ENCODE results near the gene JUN.

Gene JUN

DNA sequence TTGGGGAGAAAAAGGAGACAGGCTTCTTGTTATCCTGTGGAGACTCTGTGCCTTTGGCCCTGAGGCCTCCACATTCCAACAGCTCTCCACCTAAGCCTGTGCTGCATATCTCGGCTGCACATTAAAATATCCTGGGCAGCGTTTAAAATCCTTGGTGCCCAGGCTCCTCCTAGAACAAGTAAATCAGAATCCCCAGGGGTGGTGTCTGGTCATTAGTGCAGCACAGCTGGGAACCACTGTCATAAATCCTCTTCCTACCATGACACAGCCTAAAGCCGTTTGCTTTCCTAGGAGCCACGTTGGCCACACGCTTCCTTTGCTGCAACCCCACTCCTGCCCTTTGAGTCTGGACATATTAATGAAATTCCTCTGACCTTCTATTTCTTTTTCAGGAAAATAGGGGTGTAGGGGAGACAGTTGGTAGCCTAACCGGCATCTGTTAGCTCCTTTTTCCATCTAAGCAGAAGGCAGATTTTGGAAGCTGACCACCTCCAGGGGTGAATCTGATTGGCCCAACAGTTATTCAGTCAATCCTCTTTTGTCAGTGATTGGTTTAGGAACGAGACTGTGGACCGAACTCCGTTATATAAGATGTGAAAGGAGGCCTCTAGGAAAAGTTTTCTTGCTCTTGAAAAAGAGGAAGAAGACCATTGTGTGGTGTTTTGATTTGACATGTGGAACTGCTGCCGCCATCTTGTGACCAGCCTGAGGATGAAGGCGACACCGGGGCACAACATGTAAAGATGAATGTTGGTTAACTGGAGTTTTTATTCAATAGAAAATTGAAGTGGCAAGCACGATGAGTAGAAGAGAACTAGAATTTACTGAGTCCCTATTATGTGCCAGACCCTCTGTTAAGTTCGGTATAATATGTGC lies 41.9 kb downstream of the JUN start:
- TF ChIP-seq POLR2AphosphoS5 (IDR thresholded peaks at IDR 0.05; ENCODE audit: low read depth, low read length) (no peak), REST (IDR thresholded peaks at IDR 0.05; ENCODE audit: insufficient read depth in 1 of 2, low read depth in 2 of 2, low read length in 2 of 2) (no peak), FOXP2 (optimal IDR thresholded peaks at IDR 0.05; ENCODE audit: borderline replicate concordance, extremely low read depth, extremely low read length, insufficient read depth) (no peak), SIN3A (IDR thresholded peaks at IDR 0.05; ENCODE audit: borderline replicate concordance, insufficient read depth, low read length) (no peak), TAF1 (IDR thresholded peaks at IDR 0.05; ENCODE audit: borderline replicate concordance, insufficient read depth, low read length) (no peak)

GRCh38 chr1:58739856-58740466 lies 43.9 kb downstream of the JUN start:
- TF ChIP-seq POLR2AphosphoS5 (IDR thresholded peaks at IDR 0.05; ENCODE audit: low read depth, low read length) (no peak), FOXP2 (optimal IDR thresholded peaks at IDR 0.05; ENCODE audit: borderline replicate concordance, extremely low read depth, extremely low read length, insufficient read depth) (no peak), TAF1 (IDR thresholded peaks at IDR 0.05; ENCODE audit: borderline replicate concordance, insufficient read depth, low read length) (no peak), SIN3A (IDR thresholded peaks at IDR 0.05; ENCODE audit: borderline replicate concordance, insufficient read depth, low read length) (no peak), REST (IDR thresholded peaks at IDR 0.05; ENCODE audit: insufficient read depth in 1 of 2, low read depth in 2 of 2, low read length in 2 of 2) (no peak)

GRCh38 chr1:58738876-58739275 lies 45.0 kb downstream of the JUN start:
- no peak for TF ChIP-seq SIN3A (IDR thresholded peaks at IDR 0.05; ENCODE audit: borderline replicate concordance, insufficient read depth, low read length)
- TF ChIP-seq REST (IDR thresholded peaks at IDR 0.05; ENCODE audit: insufficient read depth in 1 of 2, low read depth in 2 of 2, low read length in 2 of 2), result no peak
- TF ChIP-seq FOXP2 (optimal IDR thresholded peaks at IDR 0.05; ENCODE audit: borderline replicate concordance, extremely low read depth, extremely low read length, insufficient read depth), result no peak
- TF ChIP-seq POLR2AphosphoS5 (IDR thresholded peaks at IDR 0.05; ENCODE audit: low read depth, low read length), result no peak
- TF ChIP-seq TAF1 (IDR thresholded peaks at IDR 0.05; ENCODE audit: borderline replicate concordance, insufficient read depth, low read length), result no peak

DNA sequence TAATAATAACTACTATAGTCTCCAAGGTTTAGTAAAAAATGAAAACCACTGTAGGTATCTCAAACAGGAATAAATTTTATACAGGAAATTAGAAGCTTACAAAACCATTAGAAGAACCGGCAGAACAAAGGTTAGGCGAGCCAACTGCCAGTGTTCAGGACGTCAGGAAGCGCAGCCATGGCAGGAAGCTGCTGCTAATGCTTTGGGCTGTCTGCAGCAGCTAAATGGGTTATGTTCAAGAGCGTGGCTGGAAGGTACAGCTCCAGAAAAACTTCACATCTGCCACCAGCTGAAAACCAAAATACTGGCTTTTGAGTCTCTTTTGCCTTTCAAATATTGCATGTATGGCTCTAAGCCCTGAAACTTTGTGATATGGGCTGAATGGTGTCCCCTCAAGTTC lies 48.3 kb downstream of the JUN start:
- TF ChIP-seq REST (IDR thresholded peaks at IDR 0.05; ENCODE audit: insufficient read depth in 1 of 2, low read depth in 2 of 2, low read length in 2 of 2), result no peak
- TF ChIP-seq TAF1 (IDR thresholded peaks at IDR 0.05; ENCODE audit: borderline replicate concordance, insufficient read depth, low read length), result no peak
- no peak for TF ChIP-seq SIN3A (IDR thresholded peaks at IDR 0.05; ENCODE audit: borderline replicate concordance, insufficient read depth, low read length)
- no peak for TF ChIP-seq POLR2AphosphoS5 (IDR thresholded peaks at IDR 0.05; ENCODE audit: low read depth, low read length)
- TF ChIP-seq FOXP2 (optimal IDR thresholded peaks at IDR 0.05; ENCODE audit: borderline replicate concordance, extremely low read depth, extremely low read length, insufficient read depth), result no peak

Measured in PFSK-1 (cell line).